ENCODE measurements around the gene GCK.
"Not testable (repeated sequence)": the region's sequence is repeated elsewhere in the genome, so short reads cannot be mapped to it uniquely, and the experiment has no call there.

GCK gene

DNA sequence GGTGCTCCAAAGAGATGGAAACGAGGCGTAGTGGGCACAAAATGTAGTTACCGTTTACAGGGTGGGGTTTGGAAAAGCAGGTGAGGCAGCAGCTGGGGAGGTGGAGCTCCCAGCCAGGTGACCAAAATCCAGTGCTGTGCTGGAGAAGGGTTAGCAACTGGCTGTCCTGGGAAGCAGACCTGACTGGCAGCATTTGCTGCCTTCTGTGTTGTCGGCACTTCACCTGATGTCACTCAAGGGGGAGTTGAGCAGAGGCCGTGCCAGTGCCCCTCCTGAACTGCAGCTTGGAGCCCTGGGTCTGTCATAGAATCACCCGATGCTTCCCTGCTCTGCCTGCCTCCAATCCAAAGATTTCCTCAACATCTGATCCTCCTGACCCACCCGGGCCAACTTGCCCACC is 12.8 kb downstream of the GCK start:
- DNase-seq, result no peak

DNA sequence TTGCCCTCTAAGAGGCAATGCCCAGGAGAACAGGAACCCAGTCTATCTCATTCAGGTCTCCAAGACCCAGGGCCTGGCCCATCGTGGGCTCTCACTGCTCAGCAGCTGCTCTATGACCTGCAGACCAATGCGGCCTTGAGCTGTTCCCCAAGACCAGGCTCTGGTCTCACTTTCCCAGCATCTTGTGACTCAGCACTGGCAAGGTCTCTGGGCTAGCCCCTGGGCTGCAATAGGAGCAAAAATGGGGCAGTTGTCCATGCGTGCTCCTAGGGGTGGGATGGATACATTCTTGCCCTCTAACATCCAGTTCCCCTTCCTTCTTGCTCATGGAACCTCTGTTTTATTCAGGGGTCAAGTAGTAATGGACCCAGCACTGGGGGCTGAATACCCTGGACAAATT is 13.5 kb downstream of the GCK start:
- DNase-seq, result no peak

DNA sequence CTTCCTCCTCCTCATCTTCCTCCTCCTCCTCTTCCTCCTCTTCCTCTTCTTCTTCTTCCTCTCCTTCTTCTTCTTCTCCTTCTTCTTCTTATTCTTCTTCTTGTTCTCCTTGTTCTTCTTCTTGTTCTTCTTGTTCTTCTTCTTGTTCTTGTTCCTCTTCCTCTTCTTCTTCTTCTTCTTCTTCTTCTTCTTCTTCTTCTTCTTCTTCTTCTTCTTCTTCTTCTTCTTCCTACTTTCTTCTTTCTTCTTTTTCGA is 14.6 kb downstream of the GCK start:
- DNase-seq, result not testable (repeated sequence)

DNA sequence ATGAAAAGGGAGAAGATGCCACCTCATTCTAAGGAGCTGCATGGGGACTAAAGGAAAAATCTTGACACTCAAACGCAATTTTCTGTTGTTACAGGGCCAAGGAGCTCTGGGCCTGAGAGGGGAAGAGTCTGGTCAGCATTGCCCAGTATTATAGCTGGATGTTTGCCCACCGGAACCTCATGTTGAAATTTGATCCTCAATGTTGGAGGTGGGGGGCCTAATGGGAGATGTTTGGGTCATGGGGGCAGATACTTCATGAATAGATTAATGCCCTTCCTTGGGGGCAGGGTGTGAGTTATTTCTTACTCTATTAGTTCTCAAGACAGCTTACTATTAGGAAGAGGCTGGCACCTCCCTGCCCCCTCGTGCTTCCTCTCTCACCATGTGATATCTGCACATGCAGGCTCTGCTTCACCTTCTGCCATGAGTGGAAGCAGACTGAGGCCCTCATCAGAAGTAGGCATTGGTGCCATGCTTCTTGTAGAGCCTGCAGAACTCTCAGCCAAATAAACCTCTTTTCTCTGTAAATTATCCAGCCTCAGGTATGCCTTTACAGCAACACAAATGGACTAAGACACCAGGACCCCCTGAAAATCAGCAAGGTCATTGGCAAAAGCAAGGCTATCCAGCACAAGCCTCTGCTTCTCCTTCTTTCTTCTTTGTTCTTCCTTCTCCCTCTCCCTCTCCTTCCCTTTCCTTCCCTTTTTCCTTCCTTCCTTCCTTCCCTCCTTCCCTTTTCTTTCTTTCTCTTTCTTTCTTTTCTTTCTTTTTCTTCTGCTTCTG is 15.1 kb downstream of the GCK start:
- DNase-seq, result peak; percentile 32

DNA sequence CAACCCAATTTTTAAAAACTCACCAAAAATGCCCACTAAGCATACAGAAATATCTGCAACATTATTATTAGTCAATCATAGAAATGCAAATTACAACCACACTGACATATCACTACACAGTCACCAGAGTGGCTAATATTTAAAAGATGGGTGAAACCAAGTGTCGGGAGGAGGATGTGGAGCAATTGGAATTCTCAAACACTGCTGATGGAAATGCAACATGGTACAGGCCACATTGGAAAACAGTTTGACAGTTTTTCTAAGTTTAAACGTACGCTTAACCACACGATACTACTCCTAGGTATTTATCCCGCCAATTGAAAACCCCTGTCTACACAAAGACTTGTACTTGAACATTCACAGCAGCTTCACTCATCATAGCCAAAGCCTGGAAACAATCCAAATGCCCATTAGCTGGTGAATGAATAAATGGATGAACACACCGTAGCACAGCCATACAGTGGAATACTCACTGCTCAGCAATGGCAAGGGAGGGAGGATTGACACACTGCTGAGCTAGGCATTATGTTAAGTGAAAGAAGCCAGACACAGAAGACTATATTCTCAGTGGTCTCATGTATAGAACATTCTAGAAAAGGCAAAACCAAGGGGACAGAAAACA is 16.3 kb downstream of the GCK start:
- DNase-seq, result no peak

DNA sequence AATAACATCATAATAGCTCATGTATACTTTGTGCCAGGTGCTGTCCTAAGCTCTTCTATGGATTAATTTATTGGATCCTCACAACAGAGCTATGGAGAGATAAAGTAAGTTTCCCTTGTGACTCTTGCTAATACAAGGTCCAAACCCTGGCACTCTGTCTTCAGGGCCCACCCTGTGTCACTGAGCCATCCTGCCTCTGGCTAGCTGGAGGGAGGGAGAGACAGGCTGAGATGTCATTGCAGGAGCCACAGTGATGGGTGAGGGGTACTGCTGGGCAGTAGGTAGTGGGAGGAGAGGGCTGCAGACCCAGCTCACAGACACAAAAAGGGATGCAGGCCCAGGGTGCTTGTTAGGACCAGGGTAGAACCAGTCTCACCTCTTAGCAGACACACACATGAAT is 16.9 kb downstream of the GCK start:
- DNase-seq, result peak; percentile 28

DNA sequence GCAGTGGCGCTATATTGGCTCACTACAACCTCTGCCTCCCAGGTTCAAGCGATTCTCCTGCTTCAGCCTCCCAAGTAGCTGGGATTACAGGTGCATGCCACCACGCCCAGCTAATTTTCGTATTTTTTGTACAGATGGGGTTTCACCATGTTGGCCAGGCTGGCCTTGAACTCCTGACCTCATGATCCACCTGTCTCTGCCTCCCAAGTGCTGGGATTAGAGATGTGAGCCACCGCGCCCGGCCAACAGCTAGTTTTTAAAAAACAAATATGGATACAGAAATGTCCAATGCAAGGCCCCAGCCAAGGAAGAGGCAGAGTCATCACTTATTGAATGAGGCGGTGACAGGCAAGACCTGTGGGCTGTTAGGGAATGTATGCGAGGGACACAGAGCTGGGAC is 17.3 kb downstream of the GCK start:
- DNase-seq, result peak; percentile 15

DNA sequence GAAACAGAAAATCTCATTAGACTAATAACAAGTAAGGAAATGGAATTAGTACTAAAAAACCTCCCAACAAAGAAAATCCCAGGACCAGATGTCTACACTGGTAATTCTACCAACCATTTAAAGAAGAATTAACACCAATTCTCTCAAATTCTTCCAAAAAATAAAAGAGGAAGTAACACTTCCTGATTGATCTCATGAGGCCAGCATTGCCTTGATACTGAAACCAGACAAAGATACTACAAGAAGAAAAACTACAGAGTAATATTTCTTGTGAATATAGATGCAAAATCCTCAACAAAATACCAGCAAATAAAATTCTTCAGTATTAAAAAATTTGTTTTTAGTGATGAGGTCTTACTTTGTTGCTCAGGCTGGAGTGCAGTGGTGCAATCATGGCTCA is 21.3 kb downstream of the GCK start:
- no peak for DNase-seq

DNA sequence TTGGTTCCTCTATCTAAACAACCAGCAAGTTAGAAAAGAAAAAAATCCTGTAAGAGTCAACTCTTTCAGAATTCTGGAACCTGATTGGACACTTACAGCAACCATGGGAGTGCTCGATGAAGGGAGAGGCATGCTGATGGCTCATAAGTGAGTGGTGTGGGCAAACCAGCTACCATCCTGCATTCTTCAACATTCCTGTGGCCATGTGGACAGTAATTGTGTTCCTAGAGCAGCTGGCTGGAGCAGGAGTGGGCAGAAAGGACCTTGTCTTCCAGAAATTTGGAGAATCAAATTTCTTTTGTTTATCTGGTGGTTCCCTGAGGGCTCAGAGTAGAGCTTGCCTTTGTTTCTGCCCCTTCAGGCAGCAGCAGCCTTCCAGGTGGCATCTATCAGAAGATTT is 25.6 kb downstream of the GCK start:
- no peak for DNase-seq

DNA sequence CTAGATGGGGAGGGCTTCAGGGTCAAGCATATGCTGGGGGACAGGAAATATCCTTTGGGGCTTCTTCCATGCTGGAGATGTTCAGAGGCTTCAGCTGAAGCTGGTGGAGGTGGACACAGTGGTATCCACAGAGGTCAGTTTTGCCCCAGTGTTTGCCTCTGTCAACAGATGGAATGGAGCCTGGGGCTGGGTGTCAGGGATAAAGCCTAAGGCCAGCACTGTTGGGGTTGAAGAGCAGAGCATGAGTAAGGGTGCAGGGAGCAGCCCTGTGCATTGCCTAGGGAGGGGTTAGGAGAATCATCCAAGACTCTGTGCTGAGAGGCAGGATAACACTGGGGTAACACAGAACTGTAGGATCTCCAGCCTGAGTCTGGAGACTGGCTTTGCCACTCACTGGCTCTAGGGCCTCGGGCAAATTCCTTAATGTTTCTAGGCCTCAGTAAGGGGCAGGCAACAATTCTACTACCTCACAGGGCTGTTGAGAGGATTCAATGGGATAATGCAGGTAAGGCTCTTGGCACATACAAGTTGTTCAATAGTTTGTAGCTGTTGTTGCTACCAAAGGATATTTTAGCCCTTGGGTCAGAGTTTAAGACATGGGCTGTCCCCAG is 26.3 kb downstream of the GCK start:
- DNase-seq, result peak; percentile 30

DNA sequence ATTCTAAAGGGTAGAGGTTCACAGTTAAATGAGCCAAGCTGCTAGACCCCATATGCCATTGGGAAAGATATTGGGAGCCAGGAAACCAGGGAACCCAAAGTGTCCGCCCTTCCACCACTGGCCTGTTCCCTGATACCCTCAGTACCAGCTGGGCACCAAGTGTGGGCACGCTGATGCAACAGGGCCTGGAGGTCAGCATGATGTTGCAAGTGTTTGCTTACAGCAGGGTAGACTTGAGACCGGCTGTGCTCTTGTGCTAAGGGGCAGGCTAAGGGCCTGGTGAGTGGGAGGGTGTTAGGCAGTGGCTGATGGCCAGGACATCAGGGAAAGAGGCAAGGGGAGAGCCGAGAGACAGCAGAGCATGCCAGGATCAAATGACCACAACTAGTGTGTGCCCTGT is 27.1 kb downstream of the GCK start:
- DNase-seq, result peak; percentile 22

DNA sequence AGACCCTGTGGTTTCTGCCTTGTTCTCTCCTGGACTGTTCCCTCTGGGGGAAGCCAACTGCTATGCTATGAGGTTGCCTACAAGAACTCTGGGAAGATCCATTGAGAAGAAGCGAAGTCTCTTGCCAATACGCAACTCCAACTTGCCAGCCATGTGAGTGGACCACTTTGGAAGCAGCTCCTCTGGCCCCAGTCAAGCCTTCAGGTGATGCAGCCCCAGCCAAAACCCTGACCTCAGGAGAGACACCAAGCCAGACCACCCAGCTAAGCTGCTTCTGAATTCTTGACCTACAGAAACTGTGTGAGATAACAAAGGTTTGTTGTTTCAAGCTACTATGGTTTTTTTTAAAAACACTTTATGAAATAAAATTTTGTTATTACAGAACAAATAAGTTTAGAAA is 27.9 kb downstream of the GCK start:
- DNase-seq, result peak; percentile 36

DNA sequence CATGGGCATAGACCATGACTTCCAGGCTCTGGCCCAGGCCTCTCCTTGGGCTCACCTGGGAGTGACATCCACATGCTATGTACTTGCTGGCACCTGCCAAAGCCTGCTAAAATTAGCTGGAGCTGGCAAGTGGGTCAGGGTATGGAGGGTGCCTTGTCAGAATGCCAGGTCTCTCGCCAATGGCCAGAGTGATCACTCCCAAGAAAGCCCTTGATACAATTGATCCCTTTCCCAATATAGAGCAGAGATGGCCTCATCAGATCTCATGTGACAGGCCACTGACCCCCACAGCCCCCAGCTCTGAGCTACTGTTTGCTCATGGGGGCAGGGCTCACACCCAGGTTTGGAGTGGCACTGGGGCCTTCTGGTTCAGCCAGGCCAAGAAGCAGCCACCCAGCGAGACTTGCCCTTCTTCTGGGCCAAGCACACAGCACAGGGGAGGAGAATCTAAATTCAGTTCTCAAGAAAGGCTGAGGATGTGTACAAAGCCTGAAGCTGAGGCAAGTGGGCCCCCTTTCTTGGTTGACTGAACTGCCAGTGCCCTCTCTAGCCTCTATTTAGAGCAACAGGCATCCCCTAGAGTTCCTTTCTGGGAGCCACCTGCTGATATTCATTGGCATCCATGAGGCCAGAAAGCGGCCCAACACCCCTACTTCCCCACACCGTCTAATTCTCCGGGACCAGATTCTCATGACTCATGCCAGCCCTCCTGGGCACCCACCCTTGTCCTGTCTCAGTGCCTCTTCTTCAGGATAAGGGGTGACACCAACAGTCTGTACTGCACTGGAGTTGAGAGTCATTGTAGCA is 29.2 kb downstream of the GCK start:
- DNase-seq, result peak; percentile 41

DNA sequence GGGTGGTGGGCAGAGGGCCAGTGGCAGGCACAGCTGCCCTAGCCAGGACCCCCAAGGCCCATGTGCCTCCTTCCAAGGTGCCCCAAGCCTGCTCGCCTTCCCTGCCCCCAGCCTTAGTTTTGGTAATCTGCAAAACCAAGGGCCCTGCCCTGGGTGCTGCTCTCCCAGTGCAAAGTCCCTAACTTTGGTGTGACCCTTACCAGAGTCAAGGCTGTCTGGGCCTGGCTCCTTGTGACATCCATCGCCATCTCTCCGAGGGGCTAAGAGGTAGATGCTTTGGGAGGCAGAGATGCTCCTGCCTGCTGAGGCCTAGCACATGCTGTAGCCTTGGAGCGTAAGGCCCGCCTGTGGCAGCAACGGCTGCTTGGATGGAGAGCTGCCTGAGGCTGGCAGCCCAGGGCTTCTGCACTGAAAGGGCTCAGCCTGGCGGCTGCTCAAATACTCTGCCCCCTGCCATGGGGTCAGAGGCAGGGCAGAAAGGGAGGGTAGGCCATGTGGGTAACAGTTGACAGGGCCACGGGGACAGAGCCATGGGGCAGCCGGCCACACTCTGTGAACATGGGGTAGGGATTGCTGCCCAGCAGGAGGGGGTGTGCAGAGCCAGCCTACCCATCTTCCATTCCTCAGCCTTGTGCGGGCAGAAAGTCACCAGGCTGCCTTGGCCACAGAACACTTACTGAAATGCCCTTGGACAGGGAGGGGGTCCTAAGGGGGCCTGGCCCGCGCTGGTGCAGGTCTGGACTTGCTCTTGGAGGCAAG is 30.2 kb downstream of the GCK start:
- DNase-seq, result peak; percentile 35

DNA sequence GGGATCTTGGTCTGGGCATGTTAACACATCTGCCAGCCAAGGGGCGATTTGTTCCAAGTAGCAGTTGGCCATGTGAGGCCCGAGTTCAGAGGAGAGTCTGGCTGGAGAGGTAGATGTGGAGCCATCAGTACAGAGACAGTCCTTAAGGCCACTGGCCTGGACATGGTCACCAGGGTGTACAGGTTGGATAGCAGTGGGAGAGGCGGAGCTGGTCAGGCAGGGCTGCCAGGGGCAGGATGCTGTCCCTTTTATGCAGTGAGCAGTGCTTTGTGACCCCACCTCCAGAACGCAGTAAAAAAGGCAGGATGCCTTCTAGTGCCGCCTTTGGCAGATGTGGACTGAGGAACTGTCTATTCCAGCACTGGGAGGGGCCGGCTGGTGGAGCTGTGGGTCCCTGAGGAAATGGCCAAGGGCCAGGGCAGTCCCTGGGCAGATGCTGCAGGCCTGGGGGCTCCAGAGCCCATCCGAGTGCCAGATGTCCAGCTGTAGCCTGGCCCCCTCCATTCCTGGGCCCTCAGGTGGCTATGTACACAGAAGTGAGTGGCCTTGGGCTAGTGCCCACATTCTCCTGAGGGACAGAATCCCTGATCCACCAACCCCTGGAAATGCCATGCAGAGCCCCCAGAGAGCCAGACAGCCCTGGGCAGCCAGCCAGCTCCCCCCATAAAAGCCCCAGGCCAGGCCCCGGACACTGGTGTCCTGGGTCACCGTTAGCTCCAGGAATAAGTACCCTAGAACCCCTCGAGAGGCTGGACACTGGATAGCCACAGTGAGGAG is 31.0 kb downstream of the GCK start:
- peak; percentile 40 for DNase-seq

DNA sequence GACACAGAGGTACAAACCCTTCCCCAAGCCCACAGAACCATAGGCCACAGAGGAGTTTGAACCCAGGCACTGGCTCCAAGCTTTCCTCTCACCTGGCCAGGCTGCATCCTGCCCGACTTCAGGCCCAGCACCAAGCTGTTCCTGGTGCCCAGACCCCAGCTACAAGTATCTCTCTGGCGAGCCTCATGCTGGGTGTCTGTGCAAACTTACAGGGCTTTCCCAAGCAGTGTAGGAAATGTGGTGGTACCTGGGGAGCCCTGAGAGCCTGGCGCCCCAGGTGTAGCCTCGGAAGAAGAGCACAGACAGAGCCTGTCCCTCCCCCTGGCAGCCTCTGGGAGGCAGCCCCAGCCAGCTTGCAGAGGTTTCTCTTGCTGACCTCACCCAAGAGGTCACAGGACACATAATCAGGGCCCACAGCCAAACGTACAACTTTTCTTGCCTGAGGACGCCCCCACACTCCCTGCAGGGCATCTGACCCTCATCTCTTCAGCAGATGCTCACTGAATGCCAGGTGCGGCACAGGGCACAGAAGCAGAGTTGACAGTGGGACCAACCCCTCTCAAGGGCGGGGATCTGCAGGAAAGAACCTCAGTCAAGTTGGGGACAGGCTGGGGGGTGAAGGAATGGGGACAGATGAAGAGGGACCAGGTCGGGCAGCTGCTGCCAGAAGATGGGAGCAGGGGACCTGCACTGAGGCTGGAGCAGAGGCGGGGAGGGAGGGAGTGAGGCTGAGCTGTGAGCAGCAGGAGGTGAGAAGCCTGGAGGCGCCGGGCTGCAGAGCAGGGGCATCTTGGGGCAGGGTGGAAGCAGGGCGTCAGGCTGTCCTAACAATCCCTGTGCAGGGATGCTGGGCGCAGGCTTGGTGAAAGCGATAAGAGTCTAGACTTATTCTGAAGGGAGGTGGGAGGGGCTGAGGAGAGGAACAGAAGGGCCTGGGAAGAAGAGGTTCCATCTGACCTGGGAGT is 31.8 kb downstream of the GCK start:
- DNase-seq, result peak; percentile 42

DNA sequence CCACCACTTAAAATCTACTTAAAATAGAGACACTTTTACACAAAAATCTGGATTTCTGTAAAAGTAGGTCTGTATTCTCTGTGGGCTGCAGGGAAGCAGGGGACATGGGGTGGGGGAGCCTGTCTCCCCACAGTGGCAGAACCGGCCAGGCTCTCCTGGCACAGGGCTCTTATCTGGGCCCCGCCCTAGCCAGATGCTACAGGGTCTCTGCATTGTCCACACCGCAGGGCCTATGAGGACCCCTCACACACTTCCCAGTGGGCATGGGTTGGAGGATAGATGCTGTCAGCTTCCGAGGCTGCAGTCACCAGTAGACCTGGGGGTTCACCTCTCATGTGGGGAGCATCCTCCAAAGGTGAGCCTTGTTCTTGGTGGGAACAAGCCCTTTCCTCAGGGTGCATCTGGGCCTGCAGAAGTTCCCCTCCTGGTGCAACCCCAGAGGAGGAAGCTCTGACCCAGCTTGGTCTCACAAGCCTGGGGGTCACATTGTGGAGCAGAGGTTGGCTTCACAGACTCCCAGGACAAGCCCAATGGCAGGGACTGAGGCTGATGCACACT is 32.7 kb downstream of the GCK start:
- DNase-seq, result peak; percentile 40

DNA sequence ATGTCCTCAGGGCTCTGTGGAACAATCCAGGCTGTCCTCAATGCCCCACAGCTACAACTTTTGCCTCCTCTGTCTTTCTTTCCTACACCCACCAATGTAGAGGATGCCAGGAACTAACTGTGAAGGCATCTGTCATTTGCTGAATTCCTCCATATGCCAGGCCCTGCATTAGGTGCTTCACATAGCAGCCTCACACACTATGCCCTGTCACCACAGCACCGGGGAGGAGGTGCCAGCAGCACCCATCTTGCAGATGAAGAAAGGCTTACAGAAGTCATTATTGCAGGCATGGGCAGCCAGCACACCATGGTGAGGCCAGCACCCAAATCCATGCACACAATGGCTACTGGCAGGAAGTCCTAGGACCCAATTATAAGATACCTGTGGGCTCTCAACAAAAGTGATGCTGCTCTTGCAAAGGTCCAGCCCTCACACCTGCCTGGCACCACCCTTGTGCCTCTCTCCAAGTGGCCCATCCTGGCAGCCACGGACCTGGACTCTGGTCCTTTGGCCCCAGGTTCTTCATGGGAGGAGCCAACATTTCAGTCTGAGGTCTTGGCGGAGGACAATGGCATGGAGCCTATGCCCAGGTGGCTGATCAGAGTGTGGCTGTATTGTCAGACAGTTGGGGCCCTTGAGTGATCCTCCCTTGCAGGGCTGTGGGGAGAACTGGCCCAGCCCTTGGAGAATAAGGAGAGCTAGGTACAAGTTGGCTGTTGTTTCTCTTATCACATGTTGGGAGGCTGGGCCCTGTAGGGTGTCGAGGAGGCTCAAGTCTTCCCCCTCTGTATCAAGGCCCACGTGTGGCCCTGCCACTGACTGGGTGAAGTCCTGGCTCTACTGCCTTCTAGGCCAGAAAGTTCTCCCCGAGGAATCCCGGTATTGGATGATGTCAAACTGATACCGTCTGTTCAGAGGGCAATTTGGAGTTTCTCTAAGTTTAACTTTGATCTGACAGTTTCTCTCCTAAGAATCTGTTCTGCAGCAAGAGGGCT is 33.8 kb downstream of the GCK start:
- peak; percentile 43 for DNase-seq

DNA sequence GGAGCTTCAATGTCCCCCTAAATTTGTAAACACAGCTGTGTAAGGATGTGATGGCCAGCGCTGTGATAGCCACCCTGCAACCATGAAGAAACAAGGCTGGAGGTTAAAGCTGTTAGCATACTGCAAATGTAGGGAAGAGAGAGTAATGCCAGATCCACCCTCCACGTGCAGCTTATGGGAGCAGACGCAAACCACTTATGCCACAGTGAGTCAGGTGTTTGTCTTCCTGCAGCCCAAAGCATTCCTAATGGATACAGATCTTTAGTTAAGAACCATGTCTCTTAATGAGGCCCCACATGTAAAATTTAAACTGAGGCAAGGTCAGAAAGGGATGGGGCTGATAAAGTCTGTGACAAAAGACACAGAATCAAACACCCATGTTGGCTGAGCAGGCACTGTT is 34.5 kb downstream of the GCK start:
- peak; percentile 22 for DNase-seq
